H1 (cell line): ENCODE measurements around the gene MAGI2. TPM values are rescaled to one million over a fixed set of nuclear protein-coding genes. Genes with fewer than 3 reads are reported as not detected.
A peak's percentile ranks its signal among the peaks of the same experiment; 100 is the strongest.

Experiments used
- CTCF ChIA-PET: fragments of 300-600 bp; sonication (Branson Sonifier 250); formaldehyde crosslinking; loops from one replicate; lab custom pipeline; 2021; ENCODE audit not compliant: partially characterized antibody; lab: Charles Lee
- POLR2A ChIA-PET: fragments of 300-600 bp; sonication (Branson Sonifier 250); formaldehyde crosslinking; loops from one replicate; lab custom pipeline; 2021; ENCODE audit warnings: inconsistent platforms; ENCODE audit not compliant: partially characterized antibody; lab: Charles Lee
- DNase-seq, 2 experiments: peaks; one replicate each; pipeline versions ENCODE4 v3.0.0 to v3.0.0-alpha.2; 2010 to 2022; ENCODE audit warnings: low spot score in 2 of 2, low read depth in 1 of 2, mixed read lengths in 1 of 2
- FAIRE-seq: peaks from 2 replicates; lab custom pipeline; 2011; peaks lifted over from hg19 to GRCh38; lab: Jason Lieb, UNC
- H2AFZ ChIP-seq: 2 replicates; pipeline ENCODE4 v1.8.1; 2012; ENCODE audit warnings: low read length, inconsistent platforms
- H2AK5ac ChIP-seq: 2 replicates; pipeline ENCODE4 v1.6.1; 2013; ENCODE audit warnings: low read depth, low read length
- H2BK120ac ChIP-seq: replicated peaks from 2 replicates; pipeline ENCODE3; 2013; ENCODE audit warnings: low read depth, low read length, inconsistent platforms
- H2BK12ac ChIP-seq: 2 replicates; pipeline ENCODE4 v1.6.1; 2013; ENCODE audit warnings: low read depth, low read length
- H2BK15ac ChIP-seq: 2 replicates; pipeline ENCODE4 v1.6.1; 2013; ENCODE audit warnings: low read length
- H2BK20ac ChIP-seq: 2 replicates; pipeline ENCODE4 v1.6.1; 2013; ENCODE audit warnings: low read length
- H2BK5ac ChIP-seq: 2 replicates; pipeline ENCODE4 v1.6.1; 2013; ENCODE audit warnings: low read depth, low read length
- H3K14ac ChIP-seq: 2 replicates; pipeline ENCODE4 v1.6.1; 2013; ENCODE audit warnings: inconsistent platforms; ENCODE audit not compliant: insufficient read length
- H3K18ac ChIP-seq: 2 replicates; pipeline ENCODE4 v1.6.1; 2013; ENCODE audit warnings: low read length; ENCODE audit errors: extremely low read depth
- H3K23ac ChIP-seq: 2 replicates; pipeline ENCODE4 v1.6.1; 2013; ENCODE audit warnings: inconsistent platforms; ENCODE audit not compliant: insufficient read length
- H3K23me2 ChIP-seq: 2 replicates; pipeline ENCODE4 v1.6.1; 2013; ENCODE audit warnings: low read depth, low read length
- H3K27ac ChIP-seq: 2 replicates; pipeline ENCODE4 v1.6.1; 2011; ENCODE audit warnings: low read depth, low read length, inconsistent platforms
- H3K27me3 ChIP-seq, 4 experiments: replicated peaks in 1 of 4; 1 replicate in 1 of 4; 2 replicates in 3 of 4; pipeline versions ENCODE4 v1.6.1 to v1.8.1; 2011 to 2013; ENCODE audit warnings: low read length in 3 of 4, mild to moderate bottlenecking in 3 of 4, inconsistent platforms in 2 of 4, mixed read lengths in 2 of 4, moderate library complexity in 1 of 4; ENCODE audit not compliant: control insufficient read depth in 3 of 4, insufficient read depth in 3 of 4; ENCODE audit errors: extremely low read depth in 1 of 4
- H3K36me3 ChIP-seq, 4 experiments: 2 replicates each; pipeline versions ENCODE4 v1.6.1 to v1.8.1; 2011 to 2013; ENCODE audit warnings: mild to moderate bottlenecking in 4 of 4, low read length in 3 of 4, moderate library complexity in 2 of 4, control low read depth in 1 of 4, inconsistent platforms in 1 of 4; ENCODE audit not compliant: insufficient read depth in 4 of 4, control insufficient read depth in 2 of 4
- H3K4ac ChIP-seq: replicated peaks from 2 replicates; pipeline ENCODE3; 2013; ENCODE audit warnings: low read length, low read depth, mixed read lengths, inconsistent platforms; ENCODE audit not compliant: insufficient read length
- H3K4me1 ChIP-seq, 4 experiments: replicated peaks in 1 of 4; 1 replicate in 1 of 4; 2 replicates in 3 of 4; pipeline versions ENCODE4 v1.6.1 to v1.8.1; 2011 to 2013; ENCODE audit warnings: low read length in 3 of 4, inconsistent platforms in 2 of 4, mixed read lengths in 1 of 4; ENCODE audit not compliant: insufficient read depth in 4 of 4, control insufficient read depth in 3 of 4
- H3K4me2 ChIP-seq, 2 experiments: 2 replicates each; pipeline versions ENCODE4 v1.6.1 to v1.8.1; 2011 to 2013; ENCODE audit warnings: low read depth in 2 of 2, low read length in 2 of 2, control low read depth in 1 of 2, inconsistent platforms in 1 of 2, mild to moderate bottlenecking in 1 of 2; ENCODE audit not compliant: insufficient read depth in 1 of 2
- H3K4me3 ChIP-seq, 4 experiments: fragments of 200-600, 300-600 bp in 1 of 4; sonication (generic), shearing (Covaris generic), sonication (Bioruptor Twin) in 1 of 4; 2 replicates each; pipeline versions ENCODE4 v1.5.1 to v1.8.1; 2011 to 2016; ENCODE audit warnings: low read length in 4 of 4, low read depth in 3 of 4, control low read depth in 2 of 4, inconsistent platforms in 2 of 4, mild to moderate bottlenecking in 2 of 4, mixed read lengths in 1 of 4, moderate library complexity in 1 of 4; ENCODE audit not compliant: insufficient read depth in 2 of 4; ENCODE audit errors: extremely low read depth in 1 of 4
- H3K56ac ChIP-seq: replicated peaks from 2 replicates; pipeline ENCODE3; 2013; ENCODE audit warnings: low read depth, mild to moderate bottlenecking, mixed read lengths, low read length, inconsistent platforms; ENCODE audit not compliant: insufficient read length
- H3K79me1 ChIP-seq: 2 replicates; pipeline ENCODE4 v1.6.1; 2013; ENCODE audit warnings: low read depth, low read length, control low read depth
- H3K79me2 ChIP-seq, 2 experiments: 2 replicates each; pipeline versions ENCODE4 v1.6.1 to v1.8.1; 2012 to 2013; ENCODE audit warnings: low read length in 2 of 2, mild to moderate bottlenecking in 2 of 2, inconsistent platforms in 1 of 2; ENCODE audit not compliant: insufficient read depth in 2 of 2, control insufficient read depth in 1 of 2
- H3K9ac ChIP-seq, 4 experiments: replicated peaks in 1 of 4; 1 replicate in 1 of 4; 2 replicates in 3 of 4; pipeline versions ENCODE4 v1.6.1 to v1.8.1; 2011 to 2013; ENCODE audit warnings: low read depth in 3 of 4, low read length in 3 of 4, control low read depth in 2 of 4, mild to moderate bottlenecking in 2 of 4, moderate library complexity in 2 of 4, inconsistent platforms in 1 of 4; ENCODE audit errors: extremely low read depth in 1 of 4
- H3K9me3 ChIP-seq, 2 experiments: 2 replicates each; pipeline versions ENCODE4 v1.6.1 to v1.8.1; 2012 to 2013; ENCODE audit warnings: mild to moderate bottlenecking in 2 of 2, moderate library complexity in 2 of 2, control low read depth in 1 of 2, inconsistent platforms in 1 of 2, low read depth in 1 of 2, low read length in 1 of 2, mixed read lengths in 1 of 2; ENCODE audit not compliant: insufficient read depth in 2 of 2
- H4K20me1 ChIP-seq, 2 experiments: replicated peaks in 1 of 2; 2 replicates each; pipeline versions ENCODE3 to v1.8.1; 2011 to 2013; ENCODE audit warnings: inconsistent platforms in 2 of 2, low read length in 2 of 2, mild to moderate bottlenecking in 1 of 2; ENCODE audit not compliant: insufficient read depth in 2 of 2, control insufficient read depth in 1 of 2
- H4K5ac ChIP-seq: 2 replicates; pipeline ENCODE4 v1.6.1; 2013; ENCODE audit warnings: low read length, low read depth, mixed read lengths, inconsistent platforms; ENCODE audit not compliant: insufficient read length
- H4K8ac ChIP-seq: 2 replicates; pipeline ENCODE4 v1.8.0; 2013; ENCODE audit warnings: mild to moderate bottlenecking, moderate library complexity, low read length, inconsistent platforms; ENCODE audit not compliant: insufficient read depth; ENCODE audit errors: extremely low read depth
- H4K91ac ChIP-seq: replicated peaks from 2 replicates; pipeline ENCODE3; 2013; ENCODE audit warnings: low read length, mixed read lengths, inconsistent platforms; ENCODE audit not compliant: insufficient read length
- ASH2L ChIP-seq: fragments of 200-600, 300-600 bp; sonication (generic); IDR thresholded peaks from one replicate; pipeline ENCODE4 v1.7.1; 2017; ENCODE audit warnings: low read length
- MAFK ChIP-seq: IDR thresholded peaks from 2 replicates; pipeline ENCODE4 v1.6.1; 2012; ENCODE audit warnings: low read depth, mild to moderate bottlenecking, improper control_type of control experiment, low read length
- WGBS, 2 experiments: shearing (Covaris generic) in 1 of 2; methylation state at CpG; one replicate each; pipeline versions ENCODE4 v1.1.6 to v1.1.7; 2013 to 2015; ENCODE audit warnings: low lambda C conversion rate in 2 of 2, mixed read lengths in 2 of 2, inconsistent platforms in 1 of 2, low coverage in 1 of 2, missing lambda C conversion rate in 1 of 2; ENCODE audit not compliant: insufficient replicate concordance in 2 of 2, insufficient coverage in 1 of 2, insufficient read length in 1 of 2; ENCODE audit errors: extremely low coverage in 1 of 2, missing lambda C conversion rate in 1 of 2; 5-methylcytosine and 5-hydroxymethylcytosine counted together
- polyA plus RNA-seq, 7 experiments: library from polyadenylated mRNA; depleted of rRNA in 3 of 7; stranded (reverse) in 5 of 7; unstranded in 2 of 7; fragments of >200 nt in 5 of 7; fragments of 200-250 nt in 2 of 7; gene quantifications; 1 replicate in 5 of 7; 2 replicates in 1 of 7; 4 replicates in 1 of 7; pipeline versions ENCODE4 v1.2.1 to v1.2.3, GENCODE V29; 2011 to 2013; ENCODE audit warnings: missing spikeins in 2 of 7, mixed read lengths in 2 of 7
- total RNA-seq: library from RNA; stranded (reverse); fragmentation: NEBNext Ultra II Directional; extraction: Animal tissue kit (Norgen Biotek cat#: 25700); gene quantifications from 2 replicates; pipeline ENCODE4 v1.2.1, GENCODE V29; 2021

MAGI2 gene
- total and polyA plus RNA-seq, 2 of the 8 experiments (the other 6 are each of a cell fraction or from before 2014, with no cell fraction given): 6.0 to 27.3 TPM

DNA sequence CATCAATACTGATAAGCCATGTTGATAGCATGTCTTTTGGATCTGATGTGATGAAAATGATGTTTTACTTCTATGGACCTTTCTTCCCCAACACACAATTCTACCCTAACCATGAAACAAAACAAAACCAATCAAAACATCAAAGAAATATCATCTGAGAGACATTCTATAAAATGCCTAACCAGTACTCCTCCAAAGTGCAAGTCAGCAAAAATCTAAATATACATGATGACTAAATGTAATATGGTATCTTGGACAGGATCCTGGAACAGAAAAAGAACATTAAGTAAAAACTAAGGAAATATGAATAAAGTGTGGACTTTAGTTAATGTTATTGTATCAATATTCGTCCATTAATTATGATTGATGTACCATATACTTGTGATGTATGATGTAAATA lies 625.1 kb downstream of the MAGI2 start:
- no peak overlapping the region for H3K56ac ChIP-seq
- no peak overlapping the region for H3K18ac ChIP-seq
- DNase-seq (no peak), FAIRE-seq (no peak)
- no peak overlapping the region for H4K8ac ChIP-seq
- no peak overlapping the region for H3K4me3 ChIP-seq
- H3K14ac ChIP-seq: no peak overlapping the region
- no peak overlapping the region for H2BK15ac ChIP-seq
- POLR2A ChIA-PET: no interaction called here
- no peaks in the 10 kb centered on the region for H3K36me3 ChIP-seq
- H3K23me2 ChIP-seq: no peaks in the 10 kb centered on the region
- H3K79me2 ChIP-seq: no peaks in the 10 kb centered on the region
- H4K5ac ChIP-seq: no peak overlapping the region
- H3K27me3 ChIP-seq: no peaks in the 10 kb centered on the region
- H3K79me1 ChIP-seq: no peaks in the 10 kb centered on the region
- no peaks in the 10 kb centered on the region for H3K4me1 ChIP-seq
- no peak overlapping the region for H3K23ac ChIP-seq
- no peak overlapping the region for H2AK5ac ChIP-seq
- no peak overlapping the region for H3K27ac ChIP-seq
- H3K9ac ChIP-seq: no peak overlapping the region
- H2BK120ac ChIP-seq: no peak overlapping the region
- H4K20me1 ChIP-seq: no peaks in the 10 kb centered on the region
- no peak overlapping the region for H4K91ac ChIP-seq
- H3K4ac ChIP-seq: no peak overlapping the region
- no peak for TF ChIP-seq ASH2L
- TF ChIP-seq MAFK: peak; percentile 69
- TF ChIP-seq, all 59 proteins: peak for 1
- 87% methylated on average over 1 of the region's 1 CpG; no CpG with 5 or more reads in 1 of the 2 experiments for WGBS, 2 experiments
- Histone ChIP-seq H2BK5ac (no peak overlapping the region), H3K4me2 (no peak overlapping the region), H3K9me3 (peaks cover 0 to 1% of the 10 kb centered on the region in 2 experiments; a peak in 1 of 4 replicates), H2AFZ (no peak overlapping the region), H2BK20ac (no peak overlapping the region), H2BK12ac (no peak overlapping the region)
- CTCF ChIA-PET: no interaction called here
